ENCODE measurements around the gene SPINK2.

SPINK2 gene

GRCh38 chr4:56821381-56822243 is at the start of gene SPINK2:
Gene SPINK2 (minus strand): TSS chr4:56821701. CDS start chr4:56821662, 39 bp downstream.
- DNase-seq (ENCODE audit: extremely low spot score, insufficient read length, low read depth) = no peak

GRCh38 chr4:56870946-56871345 is 49.4 kb upstream of the SPINK2 start:
- no peak for FAIRE-seq

More at GRCh38 chr4:56821381-56822243, at the start of gene SPINK2:
- no peak for FAIRE-seq

GRCh38 chr4:56863441-56864139 is 42.1 kb upstream of the SPINK2 start:
- FAIRE-seq (no peak), DNase-seq (ENCODE audit: extremely low spot score, insufficient read length, low read depth) (no peak)

More at GRCh38 chr4:56870946-56871345, 49.4 kb upstream of the SPINK2 start:
- DNase-seq (ENCODE audit: extremely low spot score, insufficient read length, low read depth) = no peak

- FAIRE-seq (no peak), DNase-seq (ENCODE audit: extremely low spot score, insufficient read length, low read depth) (no peak)
These were observed 39.9 kb upstream of the SPINK2 start for GRCh38 chr4:56861360-56861759.

- DNase-seq (ENCODE audit: extremely low spot score, insufficient read length, low read depth) (no peak), FAIRE-seq (no peak)
These were observed 39.3 kb upstream of the SPINK2 start for GRCh38 chr4:56860781-56861180.

GRCh38 chr4:56859841-56860240 is 38.3 kb upstream of the SPINK2 start:
- DNase-seq (ENCODE audit: extremely low spot score, insufficient read length, low read depth) = no peak
- FAIRE-seq = peak; percentile 53

- no peak for DNase-seq (ENCODE audit: extremely low spot score, insufficient read length, low read depth)
- no peak for FAIRE-seq
These were observed 36.3 kb upstream of the SPINK2 start for GRCh38 chr4:56857601-56858309.

GRCh38 chr4:56856656-56857055 is 35.2 kb upstream of the SPINK2 start:
- FAIRE-seq (no peak), DNase-seq (ENCODE audit: extremely low spot score, insufficient read length, low read depth) (no peak)

- no peak for DNase-seq (ENCODE audit: extremely low spot score, insufficient read length, low read depth)
- no peak for FAIRE-seq
These were observed 29.4 kb upstream of the SPINK2 start for GRCh38 chr4:56850910-56851309.

- DNase-seq (ENCODE audit: extremely low spot score, insufficient read length, low read depth) (no peak), FAIRE-seq (no peak)
These were observed 23.5 kb upstream of the SPINK2 start for GRCh38 chr4:56844802-56845580.

GRCh38 chr4:56843421-56843899 is 22.0 kb upstream of the SPINK2 start:
- DNase-seq (ENCODE audit: extremely low spot score, insufficient read length, low read depth) = no peak
- no peak for FAIRE-seq

- no peak for DNase-seq (ENCODE audit: extremely low spot score, insufficient read length, low read depth)
- no peak for FAIRE-seq
These were observed 19.1 kb upstream of the SPINK2 start for GRCh38 chr4:56840559-56840958.

- FAIRE-seq = no peak
These were observed 7.5 kb upstream of the SPINK2 start for GRCh38 chr4:56828784-56829535.

GRCh38 chr4:56823933-56824600 is 2.6 kb upstream of the SPINK2 start:
- DNase-seq (ENCODE audit: extremely low spot score, insufficient read length, low read depth) (no peak), FAIRE-seq (no peak)

More at GRCh38 chr4:56828784-56829535, 7.5 kb upstream of the SPINK2 start:
- no peak for DNase-seq (ENCODE audit: extremely low spot score, insufficient read length, low read depth)

- FAIRE-seq (no peak), DNase-seq (ENCODE audit: extremely low spot score, insufficient read length, low read depth) (no peak)
These were observed 2.7 kb downstream of the SPINK2 start for GRCh38 chr4:56818797-56819196.

- FAIRE-seq = peak; percentile 89
- DNase-seq (ENCODE audit: extremely low spot score, insufficient read length, low read depth) = peak; percentile 39
These were observed 3.5 kb downstream of the SPINK2 start for GRCh38 chr4:56817840-56818491.

GRCh38 chr4:56806666-56807065 is 14.8 kb downstream of the SPINK2 start:
- DNase-seq (ENCODE audit: extremely low spot score, insufficient read length, low read depth) = no peak
- no peak for FAIRE-seq

- no peak for FAIRE-seq
- DNase-seq (ENCODE audit: extremely low spot score, insufficient read length, low read depth) = no peak
These were observed 16.9 kb downstream of the SPINK2 start for GRCh38 chr4:56804551-56804950.
